Left renal cortex interstitium (tissue), 4 donors: Measurements from ENCODE around the gene FAM170B. TPM values are rescaled to one million over a fixed set of nuclear protein-coding genes. Genes with fewer than 3 reads are reported as not detected.
A peak's percentile ranks its signal among the peaks of the same experiment; 100 is the strongest.

Experiments used
- DNase-seq, 4 donors: peaks; one replicate each; pipeline ENCODE4 v3.0.0-alpha.2; 2013; ENCODE audit warnings: low read depth in 4 of 4, low spot score in 2 of 4, missing footprints in 1 of 4
- polyA plus RNA-seq, 4 donors: library from polyadenylated mRNA; unstranded; fragments of 120-200 nt; gene quantifications; one replicate each; pipeline ENCODE4 v1.2.1, GENCODE V29; 2013; ENCODE audit not compliant: insufficient read length in 4 of 4

The FAM170B gene
- polyA plus RNA-seq, 4 donors = not detected

GRCh38 chr10:49131507-49132361, 2.1 kb downstream of the FAM170B start:
- DNase-seq = no peak

- no peak for DNase-seq
These were observed 4.4 kb downstream of the FAM170B start for GRCh38 chr10:49129376-49129775.

- no peak for DNase-seq
These were observed 5.0 kb downstream of the FAM170B start for GRCh38 chr10:49128854-49129253.

- DNase-seq = no peak
These were observed 9.6 kb downstream of the FAM170B start for GRCh38 chr10:49123981-49124950.

GRCh38 chr10:49120911-49121310, 12.9 kb downstream of the FAM170B start:
- DNase-seq = no peak

- no peak for DNase-seq
These were observed 14.1 kb downstream of the FAM170B start for GRCh38 chr10:49119746-49120145.

- DNase-seq = no peak
These were observed 15.3 kb downstream of the FAM170B start for GRCh38 chr10:49118430-49119074.

- no peak for DNase-seq
These were observed 16.3 kb downstream of the FAM170B start for GRCh38 chr10:49117376-49118070.

GRCh38 chr10:49116509-49117375, 17.1 kb downstream of the FAM170B start:
- no peak for DNase-seq

- no peak for DNase-seq
These were observed 17.9 kb downstream of the FAM170B start for GRCh38 chr10:49115796-49116508.

- peak in 1 of 4 donors; percentile 29 for DNase-seq
These were observed 18.6 kb downstream of the FAM170B start, which contains the start of gene VSTM4 for GRCh38 chr10:49115015-49115795. VSTM4 (minus strand) TSS chr10:49115522; CDS start chr10:49115485, 37 bp downstream.

GRCh38 chr10:49114718-49115014, 19.2 kb downstream of the FAM170B start:
- no peak for DNase-seq

- DNase-seq = no peak
These were observed 20.1 kb downstream of the FAM170B start for GRCh38 chr10:49113741-49114141.

GRCh38 chr10:49112851-49113250, 21.0 kb downstream of the FAM170B start:
- no peak for DNase-seq

- DNase-seq = no peak
These were observed 21.7 kb downstream of the FAM170B start for GRCh38 chr10:49112098-49112497.

- DNase-seq = no peak
These were observed 22.5 kb downstream of the FAM170B start for GRCh38 chr10:49111320-49111698.

GRCh38 chr10:49110684-49111319, 23.0 kb downstream of the FAM170B start:
- no peak for DNase-seq
